HG02943 (cell line): ENCODE results near the gene HIF1A.
"Not testable (repeated sequence)": the region's sequence is repeated elsewhere in the genome, so short reads cannot be mapped to it uniquely, and the experiment has no call there.

Experiments used
- ATAC-seq: cut with Tn5 transposase; IDR thresholded peaks from one replicate; pipeline ENCODE4 v1.9.1; 2021; ENCODE audit warnings: mild to moderate bottlenecking, low read depth, moderate library complexity; ENCODE audit not compliant: unreplicated experiment

The HIF1A gene

DNA sequence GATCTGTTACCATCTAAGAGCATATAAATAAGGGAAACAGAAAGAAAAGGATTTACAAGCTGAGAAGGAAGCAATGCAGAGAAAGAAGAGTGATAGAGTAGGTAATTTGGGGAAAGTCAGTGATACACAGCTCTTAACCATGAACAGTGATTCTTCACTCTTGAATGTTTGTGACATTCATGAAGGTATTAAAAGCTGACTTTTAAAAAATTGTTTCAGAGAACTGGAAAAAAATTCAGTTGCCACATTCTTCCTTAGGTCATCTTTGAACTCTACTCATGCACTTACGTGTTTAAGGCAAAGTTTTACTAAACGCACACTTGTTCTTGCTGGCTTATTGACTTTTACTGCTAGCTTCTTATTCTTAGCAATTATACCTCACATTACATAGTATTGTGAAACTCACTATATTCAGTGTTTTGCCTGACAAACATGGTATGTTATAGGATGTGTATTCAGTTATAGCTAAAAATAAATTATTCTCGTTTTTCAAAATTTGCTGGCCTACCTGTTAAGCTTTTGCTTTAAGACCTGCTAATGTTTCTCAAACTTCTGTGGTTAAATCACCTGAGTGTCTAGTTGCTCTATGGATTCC lies 10.9 kb downstream of the HIF1A start:
- ATAC-seq = no peak

DNA sequence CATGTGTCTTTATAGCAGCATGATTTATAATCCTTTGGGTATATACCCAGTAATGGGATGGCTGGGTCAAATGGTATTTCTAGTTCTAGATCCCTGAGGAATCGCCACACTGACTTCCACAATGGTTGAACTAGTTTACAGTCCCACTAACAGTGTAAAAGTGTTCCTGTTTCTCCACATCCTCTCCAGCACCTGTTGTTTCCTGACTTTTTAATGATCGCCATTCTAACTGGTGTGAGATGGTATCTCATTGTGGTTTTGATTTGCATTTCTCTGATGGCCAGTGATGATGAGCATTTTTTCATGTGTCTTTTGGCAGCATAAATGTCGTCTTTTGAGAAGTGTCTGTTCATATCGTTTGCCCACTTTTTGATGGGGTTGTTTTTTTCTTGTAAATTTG lies 12.5 kb downstream of the HIF1A start:
- not testable (repeated sequence) for ATAC-seq

DNA sequence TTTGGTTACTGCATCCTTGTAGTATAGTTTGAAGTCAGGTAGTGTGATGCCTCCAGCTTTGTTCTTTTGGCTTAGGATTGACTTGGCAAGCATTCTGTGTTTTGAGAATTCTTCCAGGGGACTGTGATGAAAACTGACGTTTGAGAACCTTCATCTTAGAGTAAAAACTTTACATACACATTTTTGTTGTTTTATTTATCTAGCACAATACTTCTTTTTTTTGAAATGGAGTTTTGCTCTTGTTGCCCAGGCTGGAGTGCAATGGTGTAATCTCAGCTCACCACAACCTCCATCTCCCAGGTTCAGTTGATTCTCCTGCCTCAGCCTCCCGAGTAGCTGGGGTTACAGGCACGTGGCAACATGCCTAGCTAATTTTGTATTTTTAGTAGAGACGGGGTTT lies 13.4 kb downstream of the HIF1A start:
- ATAC-seq = not testable (repeated sequence)

DNA sequence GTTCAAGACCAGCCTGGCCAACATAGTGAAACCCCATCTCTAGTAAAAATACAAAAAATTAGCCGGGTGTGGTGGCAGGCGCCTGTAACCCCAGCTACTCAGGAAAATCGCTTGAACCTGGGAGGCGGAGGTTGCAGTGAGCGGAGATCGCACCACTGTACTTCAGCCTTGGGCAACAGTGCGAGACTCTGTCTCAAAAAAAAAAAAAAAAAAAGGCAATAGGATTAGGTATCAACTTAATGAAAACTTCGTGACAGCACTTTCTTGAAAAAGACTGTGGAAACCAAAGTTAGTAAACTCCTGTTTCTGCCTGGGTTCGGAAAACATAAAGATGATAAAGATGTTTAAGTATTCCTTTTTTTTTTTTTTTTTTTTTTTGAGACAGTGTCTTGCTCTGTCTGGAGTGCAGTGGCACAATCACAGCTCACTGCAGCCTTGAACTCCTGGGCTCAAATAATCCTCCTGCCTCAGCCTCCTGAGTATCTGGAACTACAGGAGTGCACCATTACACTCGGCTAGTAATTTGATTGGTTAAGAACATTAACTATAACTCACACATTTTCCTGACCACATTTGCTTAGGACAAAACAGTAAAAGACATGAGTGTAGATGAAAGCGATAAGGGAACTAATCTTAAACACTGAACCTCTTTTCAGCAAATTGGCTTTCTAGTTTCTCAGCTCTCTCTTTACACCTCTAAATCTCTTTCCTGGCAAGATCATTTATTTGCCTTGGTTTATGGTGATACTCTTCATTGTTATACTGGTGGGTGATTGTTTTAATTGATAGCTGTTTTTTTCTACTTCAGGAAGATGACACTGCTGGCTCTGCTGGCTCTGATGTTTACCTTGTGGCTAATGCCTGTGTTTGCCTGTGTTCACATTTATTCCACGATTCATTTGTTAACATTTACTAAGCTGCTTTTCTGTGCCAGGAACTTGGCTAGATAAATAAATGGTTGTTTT lies 15.8 kb downstream of the HIF1A start:
- ATAC-seq = no peak

DNA sequence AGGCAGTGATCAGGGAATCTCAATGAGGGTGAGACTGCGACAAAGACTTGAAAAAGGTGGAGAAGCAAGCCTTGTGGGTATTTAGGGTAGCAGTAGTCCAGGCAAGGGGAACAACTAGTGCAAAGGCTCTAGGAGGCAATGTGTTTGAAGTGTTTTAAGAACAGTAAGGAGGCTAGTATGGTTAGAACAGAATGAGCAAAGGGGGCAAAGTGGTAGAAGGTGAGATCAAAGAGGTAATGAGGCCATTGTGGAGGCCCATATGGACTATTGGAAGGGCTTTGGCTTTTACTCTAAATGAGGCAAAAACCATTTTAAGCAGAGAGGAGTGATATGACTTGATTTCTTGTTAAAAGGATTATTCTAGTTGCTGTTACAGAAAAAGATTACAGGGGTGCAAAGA lies 16.8 kb downstream of the HIF1A start:
- no peak for ATAC-seq

DNA sequence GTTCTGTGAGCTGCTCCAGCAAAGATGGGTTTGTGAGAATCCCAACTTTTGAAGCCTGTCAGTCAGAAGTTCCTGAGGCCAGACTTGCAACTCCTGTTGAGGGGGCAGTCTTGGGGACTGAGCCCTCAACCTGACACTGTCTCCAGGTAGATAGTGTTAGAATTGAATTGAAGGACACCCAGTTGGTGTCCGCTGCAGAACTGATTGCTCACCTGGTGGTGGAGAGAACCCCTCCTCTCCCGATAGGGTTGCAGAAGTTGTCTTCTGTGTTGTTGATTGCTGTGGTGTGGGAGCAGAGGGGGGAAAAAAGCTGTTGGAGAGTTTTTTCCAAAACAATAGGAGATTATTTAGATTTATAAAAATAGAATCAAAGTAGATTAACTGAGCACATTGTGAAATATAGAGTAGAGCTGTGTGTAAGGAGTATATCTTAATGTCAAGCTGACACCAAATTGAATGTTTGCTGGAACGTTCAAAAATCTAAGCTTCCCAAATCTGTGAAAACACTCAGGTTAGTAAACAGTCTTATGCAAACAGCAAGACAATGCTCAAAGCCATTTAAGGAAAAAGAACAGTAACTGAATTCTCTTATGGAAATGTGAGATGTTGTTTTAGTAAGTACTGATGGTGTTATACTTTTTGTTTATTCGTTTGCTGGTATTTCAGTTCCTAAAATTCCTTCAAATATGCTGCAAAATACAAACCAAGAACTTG lies 18.6 kb downstream of the HIF1A start:
- no peak for ATAC-seq

DNA sequence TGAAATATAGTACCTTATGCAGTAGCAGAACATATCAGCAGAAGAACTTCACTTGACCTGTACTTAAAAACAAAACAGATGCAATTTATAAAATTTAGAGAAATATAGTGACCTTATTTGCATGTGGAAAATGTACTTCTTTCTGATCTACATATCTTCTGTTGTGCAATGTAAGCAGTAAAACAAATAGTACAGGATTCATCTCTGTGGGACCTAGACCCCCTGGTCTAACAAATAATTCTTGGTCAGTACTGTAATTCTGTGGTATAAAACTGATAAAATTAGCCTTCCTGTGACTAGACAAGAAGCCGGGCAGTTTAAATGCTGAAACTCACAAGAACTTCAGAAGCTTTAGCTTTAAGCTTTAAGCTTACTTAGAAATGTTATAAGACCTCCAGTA lies 21.6 kb downstream of the HIF1A start:
- ATAC-seq = no peak

DNA sequence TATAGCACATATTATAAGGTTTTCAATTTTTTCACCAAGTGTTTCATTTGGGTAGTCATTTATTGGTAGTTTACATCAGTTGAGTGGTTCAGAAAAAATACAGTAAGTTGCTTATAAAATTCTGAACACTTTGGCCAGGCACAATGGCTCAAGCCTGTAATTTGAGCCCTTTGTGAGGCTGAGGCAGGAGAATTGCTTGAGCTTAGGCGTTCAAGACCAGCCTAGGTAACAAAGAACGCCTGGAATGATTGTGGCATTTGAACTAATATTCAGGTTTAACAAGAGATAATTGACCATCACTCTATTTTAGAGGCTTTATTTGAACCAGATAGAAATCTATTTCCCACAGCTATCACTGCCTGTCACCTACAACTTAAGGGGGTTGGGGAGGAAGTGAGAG lies 22.7 kb downstream of the HIF1A start:
- no peak for ATAC-seq

DNA sequence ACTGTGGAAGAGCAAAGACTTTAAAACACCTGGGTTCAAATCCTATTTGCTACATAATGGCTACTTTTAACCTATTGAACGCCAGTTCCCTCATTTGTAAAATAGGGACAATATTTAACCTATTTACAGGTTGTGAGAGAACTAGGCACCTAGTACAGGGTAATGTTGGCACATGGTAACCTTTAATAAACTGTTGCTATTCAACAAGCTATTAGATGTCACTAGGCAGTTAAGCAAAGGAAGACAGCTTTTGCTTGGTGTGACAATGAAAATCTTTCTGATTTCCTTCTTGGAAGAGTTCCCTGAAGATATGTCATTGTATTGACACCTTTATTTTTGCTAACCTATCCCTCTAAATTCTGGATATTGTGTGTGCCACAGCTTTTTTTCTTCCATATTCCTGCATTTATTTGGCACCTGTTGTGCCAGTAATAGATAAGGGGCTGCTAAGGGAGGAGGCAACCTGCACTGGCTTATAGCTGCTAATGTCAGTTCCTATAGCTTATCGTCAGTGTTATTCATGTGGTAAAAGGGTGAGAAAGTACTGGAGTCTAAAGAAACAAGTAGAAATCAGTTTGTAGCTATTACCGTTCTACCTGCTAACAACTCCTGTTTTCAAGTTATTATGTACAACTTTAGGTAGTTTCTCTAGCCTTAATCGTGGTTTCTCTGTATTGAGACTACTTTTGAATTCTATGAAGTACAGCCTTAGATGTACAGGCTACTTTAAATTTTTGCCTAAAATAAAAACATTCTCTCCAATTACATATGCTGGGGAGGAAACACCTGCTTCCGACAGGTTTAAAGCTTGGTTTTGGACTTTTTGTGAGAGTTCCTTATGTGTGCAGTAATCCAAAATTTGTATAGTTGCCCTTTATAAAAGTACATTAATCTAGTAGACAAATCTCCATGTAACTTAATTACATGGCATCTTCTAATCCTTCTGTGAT lies 24.3 kb downstream of the HIF1A start:
- no peak for ATAC-seq

DNA sequence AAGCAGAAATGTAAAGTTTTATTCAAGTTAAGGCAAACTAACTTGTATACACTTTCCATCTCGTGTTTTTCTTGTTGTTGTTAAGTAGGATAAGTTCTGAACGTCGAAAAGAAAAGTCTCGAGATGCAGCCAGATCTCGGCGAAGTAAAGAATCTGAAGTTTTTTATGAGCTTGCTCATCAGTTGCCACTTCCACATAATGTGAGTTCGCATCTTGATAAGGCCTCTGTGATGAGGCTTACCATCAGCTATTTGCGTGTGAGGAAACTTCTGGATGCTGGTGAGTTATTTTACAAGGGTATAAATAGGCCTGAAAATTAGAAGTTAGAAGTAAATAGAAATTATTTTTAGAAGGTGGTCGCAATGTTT lies 25.0 kb downstream of the HIF1A start:
- no peak for ATAC-seq

DNA sequence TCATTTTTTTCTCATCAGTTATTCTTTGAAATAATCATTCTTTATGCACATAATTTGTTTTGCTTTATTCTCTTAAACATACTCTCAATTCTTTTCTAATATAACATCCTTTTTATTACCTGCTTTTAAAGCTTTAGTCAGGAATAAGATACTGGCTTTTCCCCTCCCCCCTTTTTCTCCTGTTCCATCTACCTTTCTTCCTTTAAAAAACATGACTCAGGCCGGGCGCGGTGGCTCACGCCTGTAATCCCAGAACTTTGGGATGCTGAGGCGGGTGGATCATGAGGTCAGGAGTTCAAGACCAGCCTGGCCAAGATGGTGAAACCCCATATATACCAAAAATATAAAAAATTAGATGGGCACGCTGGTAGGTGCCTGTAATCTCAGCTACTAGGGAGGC lies 25.4 kb downstream of the HIF1A start:
- ATAC-seq = no peak

DNA sequence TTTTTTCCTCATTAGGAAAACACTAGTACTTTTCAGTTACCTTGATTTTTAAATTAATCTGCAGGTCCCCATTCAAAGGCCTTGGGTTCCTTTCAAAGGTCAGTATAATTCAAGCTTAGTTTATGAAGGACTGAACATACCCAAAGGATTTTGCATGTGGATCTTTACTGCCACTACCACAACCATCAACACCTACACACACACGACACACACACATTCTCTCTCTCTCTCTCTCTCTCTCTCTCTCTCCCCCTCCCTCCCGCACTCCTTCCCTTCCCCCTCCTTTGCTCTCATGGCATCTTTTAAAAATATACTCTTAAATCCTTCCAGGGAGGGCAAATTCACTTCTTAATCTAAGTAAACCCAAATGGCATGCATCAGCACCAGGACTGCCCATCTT lies 28.8 kb downstream of the HIF1A start:
- ATAC-seq = no peak

DNA sequence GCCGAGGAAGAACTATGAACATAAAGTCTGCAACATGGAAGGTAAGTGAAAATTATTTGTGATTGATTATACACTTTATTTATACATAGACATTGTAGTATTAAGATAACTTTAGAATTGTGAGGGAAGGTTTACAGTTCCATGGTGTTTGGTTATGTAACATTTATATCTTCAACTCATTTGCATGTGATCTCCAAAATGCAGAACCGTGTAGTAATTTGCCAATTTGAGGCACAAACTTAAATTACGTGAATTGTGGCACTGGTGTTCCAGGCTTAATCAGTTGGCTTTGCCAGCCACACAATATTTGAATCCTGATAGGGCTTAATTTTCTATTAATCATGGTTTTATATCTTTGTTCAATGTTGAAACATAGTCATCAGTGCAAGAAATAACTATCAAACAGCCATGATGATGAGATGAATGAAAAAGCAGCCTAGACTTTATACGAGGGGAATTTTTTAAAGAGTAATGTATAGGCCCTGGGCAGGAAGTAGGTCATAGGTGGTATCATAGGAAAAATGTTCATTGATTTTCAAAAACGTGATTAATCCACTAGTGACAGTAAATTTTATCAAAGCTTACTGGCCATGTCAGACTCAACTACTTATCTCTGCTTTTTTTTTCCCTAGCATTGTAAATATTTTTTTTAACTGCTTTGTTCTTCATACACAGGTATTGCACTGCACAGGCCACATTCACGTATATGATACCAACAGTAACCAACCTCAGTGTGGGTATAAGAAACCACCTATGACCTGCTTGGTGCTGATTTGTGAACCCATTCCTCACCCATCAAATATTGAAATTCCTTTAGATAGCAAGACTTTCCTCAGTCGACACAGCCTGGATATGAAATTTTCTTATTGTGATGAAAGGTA lies 31.7 kb downstream of the HIF1A start:
- no peak for ATAC-seq

DNA sequence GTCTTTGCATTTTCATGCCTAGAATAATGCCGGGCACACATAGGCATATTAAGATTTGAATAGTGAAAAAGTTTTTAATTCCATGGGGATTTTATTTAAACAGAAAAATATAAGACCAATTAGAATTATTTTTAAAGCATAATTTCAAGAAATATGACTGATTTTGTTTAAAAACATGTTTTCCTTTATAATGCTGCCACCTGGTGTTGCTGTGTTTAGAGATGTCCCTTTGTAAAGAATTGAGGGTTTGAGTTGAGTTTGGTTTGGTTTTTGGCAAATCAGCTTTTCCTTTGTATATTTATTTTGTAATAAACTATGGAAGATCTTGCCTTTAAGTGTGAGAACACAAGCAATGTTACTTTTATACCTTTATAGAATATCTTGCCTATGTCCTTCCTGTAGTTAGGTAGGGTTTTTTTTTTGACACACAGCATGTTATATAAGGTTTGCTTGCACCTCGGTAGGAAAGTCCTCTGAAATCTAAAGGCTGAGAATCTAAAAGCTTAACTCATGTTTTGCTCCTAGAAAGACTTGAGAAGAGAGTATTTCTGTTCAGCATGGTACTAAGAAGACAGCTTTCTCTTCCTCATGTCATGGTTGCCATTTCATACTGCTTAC lies 35.6 kb downstream of the HIF1A start:
- no peak for ATAC-seq

DNA sequence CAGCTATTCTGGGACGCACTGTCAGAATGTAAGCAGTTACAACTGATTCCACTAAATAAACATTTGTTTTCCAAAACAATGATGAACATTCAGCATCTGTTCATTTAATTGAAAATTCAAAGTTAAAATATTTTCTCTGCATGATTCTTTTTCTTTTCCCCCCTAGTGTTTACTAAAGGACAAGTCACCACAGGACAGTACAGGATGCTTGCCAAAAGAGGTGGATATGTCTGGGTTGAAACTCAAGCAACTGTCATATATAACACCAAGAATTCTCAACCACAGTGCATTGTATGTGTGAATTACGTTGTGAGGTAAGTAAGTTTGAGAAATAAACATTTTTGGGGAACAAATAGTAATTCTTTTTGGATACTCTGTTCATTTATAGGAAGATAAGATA lies 38.7 kb downstream of the HIF1A start:
- ATAC-seq = no peak

DNA sequence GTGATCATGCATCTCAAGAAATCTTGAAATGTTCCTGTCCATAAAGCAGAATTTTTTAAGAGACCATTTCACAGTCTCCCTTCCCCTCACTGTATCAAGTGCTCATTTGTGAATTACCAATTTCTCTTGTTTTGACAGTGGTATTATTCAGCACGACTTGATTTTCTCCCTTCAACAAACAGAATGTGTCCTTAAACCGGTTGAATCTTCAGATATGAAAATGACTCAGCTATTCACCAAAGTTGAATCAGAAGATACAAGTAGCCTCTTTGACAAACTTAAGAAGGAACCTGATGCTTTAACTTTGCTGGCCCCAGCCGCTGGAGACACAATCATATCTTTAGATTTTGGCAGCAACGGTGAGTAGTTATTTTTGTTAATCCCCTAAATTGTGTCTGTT lies 41.4 kb downstream of the HIF1A start:
- ATAC-seq = no peak

DNA sequence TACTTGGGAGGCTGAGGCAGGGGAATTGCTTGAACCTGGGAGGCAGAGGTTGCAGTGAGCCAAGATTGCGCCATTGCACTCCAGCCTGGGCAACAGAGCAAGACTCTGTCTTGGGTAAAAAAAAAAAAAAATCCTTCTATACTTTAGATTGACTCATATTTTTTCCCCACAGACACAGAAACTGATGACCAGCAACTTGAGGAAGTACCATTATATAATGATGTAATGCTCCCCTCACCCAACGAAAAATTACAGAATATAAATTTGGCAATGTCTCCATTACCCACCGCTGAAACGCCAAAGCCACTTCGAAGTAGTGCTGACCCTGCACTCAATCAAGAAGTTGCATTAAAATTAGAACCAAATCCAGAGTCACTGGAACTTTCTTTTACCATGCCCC lies 42.6 kb downstream of the HIF1A start:
- no peak for ATAC-seq

DNA sequence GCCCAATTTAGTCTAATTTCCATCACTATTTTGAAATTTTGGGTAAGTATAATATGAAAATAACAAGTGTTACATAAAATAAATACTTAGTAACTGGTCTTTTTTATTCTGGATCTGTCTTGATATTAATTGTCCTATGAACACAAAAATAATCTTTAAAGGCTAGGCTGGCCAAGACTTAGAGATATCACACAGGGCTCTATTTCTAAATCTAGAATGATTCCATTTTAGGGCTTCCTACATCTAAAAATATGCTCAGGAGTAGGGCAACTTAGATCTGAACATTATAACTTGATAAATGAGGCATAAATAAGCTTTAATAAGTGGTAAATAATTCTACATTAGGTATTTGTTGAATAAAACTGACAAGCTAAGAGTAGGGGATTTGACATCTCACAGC lies 43.8 kb downstream of the HIF1A start:
- no peak for ATAC-seq

DNA sequence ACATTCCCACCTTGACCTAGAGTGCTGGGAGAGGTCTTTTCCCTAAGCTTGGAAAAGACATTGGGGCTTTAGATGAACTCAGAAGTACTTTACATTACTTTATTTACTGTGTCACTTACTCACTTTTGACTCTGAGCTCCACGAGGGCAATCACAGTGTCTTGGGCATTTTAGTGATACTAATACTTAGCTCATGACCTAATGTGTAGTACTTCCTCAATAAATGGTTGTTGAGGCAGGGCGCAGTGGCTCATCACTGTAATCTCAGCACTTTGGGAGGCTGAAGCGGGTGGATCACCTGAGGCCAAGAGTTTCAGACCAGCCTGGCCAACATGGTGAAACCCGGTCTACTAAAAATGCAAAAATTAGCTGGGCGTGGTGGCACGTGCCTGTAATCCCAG lies 47.1 kb downstream of the HIF1A start:
- no peak for ATAC-seq
